Right lobe of liver (tissue), 6 donors: Measurements from ENCODE around the gene PROM2. TPM values are rescaled to one million over a fixed set of nuclear protein-coding genes. Genes with fewer than 3 reads are reported as not detected.

ENCODE experiments used
- ATAC-seq, 4 donors: fragments of 200-7000 bp; cut with Tn5 transposase; one replicate each; pipeline ENCODE4 v1.9.1; 2020; ENCODE audit warnings: mild to moderate bottlenecking in 4 of 4, moderate library complexity in 4 of 4
- DNase-seq, 3 donors: peaks; one replicate each; pipeline ENCODE4 v3.0.0-alpha.2; 2020
- H3K27ac ChIP-seq, 3 donors: fragments of 200-600 bp; one replicate each; pipeline ENCODE4 v1.8.0; 2022
- H3K27me3 ChIP-seq, 2 donors: fragments of 200-600 bp; one replicate each; pipeline ENCODE4 v1.8.0; 2022
- H3K36me3 ChIP-seq, 4 donors: fragments of 200-600 bp; sonication (generic) in 1 of 4; one replicate each; pipeline versions ENCODE4 v1.5.1 to v1.8.0; 2017 to 2022; ENCODE audit warnings: control low read depth in 1 of 4
- H3K4me1 ChIP-seq, 4 donors: fragments of 200-600 bp; sonication (generic) in 1 of 4; one replicate each; pipeline versions ENCODE4 v1.5.1 to v1.8.0; 2017 to 2022; ENCODE audit warnings: control low read depth in 1 of 4
- H3K4me3 ChIP-seq, 3 donors: fragments of 200-600 bp; one replicate each; pipeline ENCODE4 v1.8.0; 2022
- H3K9me3 ChIP-seq, 4 donors: fragments of 200-600 bp; sonication (generic) in 1 of 4; one replicate each; pipeline versions ENCODE4 v1.5.1 to v1.8.0; 2017 to 2022; ENCODE audit warnings: control low read depth in 1 of 4
- CTCF ChIP-seq, 4 donors: fragments of 200-600 bp in 3 of 4; fragments of 450-650 bp in 1 of 4; IDR thresholded peaks; one replicate each; pipeline versions ENCODE4 v1.5.1 to v1.8.0; 2016 to 2022; ENCODE audit warnings: antibody characterized with exemption in 4 of 4, mild to moderate bottlenecking in 2 of 4
- POLR2A ChIP-seq: fragments of 450-650 bp; IDR thresholded peaks from one replicate; pipeline ENCODE4 v1.6.1; 2017; ENCODE audit warnings: antibody characterized with exemption, mild to moderate bottlenecking
- WGBS: methylation state at CpG from one replicate; pipeline ENCODE4 v1.1.6; 2018; ENCODE audit warnings: low coverage, low lambda C conversion rate; ENCODE audit not compliant: insufficient coverage; ENCODE audit errors: missing lambda C conversion rate; 5-methylcytosine and 5-hydroxymethylcytosine counted together
- intact Hi-C, 2 donors: fragments of 100-400 bp; cut with DNase I; formaldehyde crosslinking; loops; one replicate each; pipeline versions ENCODE4 v1.11.2 to v1.14.1; 2022
- total RNA-seq, 6 experiments: library from RNA; depleted of rRNA in 2 of 6; stranded (reverse); fragments of >200 nt in 2 of 6; fragmentation: NEBNext Ultra II Directional in 3 of 6; extraction: Animal tissue kit (Norgen Biotek cat#: 25700) in 3 of 6; gene quantifications; one replicate each; pipeline versions ENCODE4 v1.1.0 to v1.2.4, GENCODE V29; 2016 to 2023
- donor health status: DM: no; HTN: yes; CAD: no.
- donor health status: DM: no; HTN: no; CAD: no.
- donor health status: DM: no; HTN: no; CAD: no.
- donor health status: DM: no; HTN: yes; CAD: no.
- donor health status: DM: no; HTN: yes; CAD: no.

Gene PROM2
- total RNA-seq, 6 experiments from 2014 or later: 0.06 to 0.64 (median 0.43) TPM

DNA sequence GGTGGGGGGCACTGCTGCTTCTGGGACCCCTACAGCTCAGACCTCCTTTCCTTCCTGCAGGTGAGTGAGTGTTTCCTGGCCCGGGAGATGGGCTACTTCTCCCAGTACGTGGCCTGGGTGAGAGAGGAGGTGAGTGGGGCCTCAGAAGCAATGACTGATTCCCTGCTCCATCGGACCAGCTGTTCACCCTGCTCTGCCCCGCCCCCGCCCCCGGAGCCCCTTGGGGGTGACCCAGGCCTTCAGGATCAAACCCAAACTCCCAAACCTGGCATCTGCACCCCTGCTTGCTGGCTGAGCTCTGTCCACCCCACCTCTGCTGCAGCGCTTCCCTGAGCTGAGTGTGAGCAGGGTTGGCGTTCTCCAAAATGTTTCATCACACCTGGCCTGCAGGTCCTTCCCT, 13.1 kb downstream of the PROM2 start:
- Histone ChIP-seq H3K4me1 (no peaks in the 10 kb centered on the region), H3K27ac (no peak overlapping the region), H3K4me3 (no peak overlapping the region), H3K27me3 (no peaks in the 10 kb centered on the region), H3K9me3 (no peaks in the 10 kb centered on the region), H3K36me3 (no peaks in the 10 kb centered on the region)
- DNase-seq: no peak
- WGBS: no CpG with 5 or more reads among the region's 8 CpGs
- no peak for ATAC-seq
- TF ChIP-seq CTCF (IDR thresholded peaks at IDR 0.05) (no peak), POLR2A (no peak)
- intact Hi-C loops: no loop called here

DNA sequence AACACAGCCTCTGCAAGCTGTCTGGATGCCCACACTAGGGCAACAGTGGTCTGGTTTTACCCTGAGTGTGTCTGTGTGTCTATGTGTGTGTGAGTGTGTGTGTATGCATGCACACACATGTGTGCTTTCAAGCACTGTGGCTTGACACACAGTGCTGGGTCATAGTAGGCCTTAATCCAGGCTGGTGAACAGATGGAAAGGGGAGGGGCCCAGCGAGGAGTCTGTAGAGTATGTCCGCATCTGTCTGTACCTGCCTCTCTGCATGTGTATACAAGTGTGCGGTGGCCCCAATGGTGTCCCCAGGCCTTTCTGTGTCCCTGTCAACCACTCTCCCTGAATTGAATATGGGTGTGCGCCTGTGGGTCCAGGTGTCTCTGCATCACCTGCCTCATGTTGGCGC, 13.6 kb downstream of the PROM2 start:
- Histone ChIP-seq H3K27me3 (no peaks in the 10 kb centered on the region), H3K9me3 (no peaks in the 10 kb centered on the region), H3K36me3 (no peaks in the 10 kb centered on the region), H3K27ac (no peak overlapping the region), H3K4me3 (no peak overlapping the region), H3K4me1 (no peaks in the 10 kb centered on the region)
- no CpG with 5 or more reads among the region's 5 CpGs for WGBS
- intact Hi-C loops: no loop called here
- DNase-seq: no peak
- no peak for ATAC-seq
- no peak for TF ChIP-seq POLR2A
- no peak for TF ChIP-seq CTCF (IDR thresholded peaks at IDR 0.05)

DNA sequence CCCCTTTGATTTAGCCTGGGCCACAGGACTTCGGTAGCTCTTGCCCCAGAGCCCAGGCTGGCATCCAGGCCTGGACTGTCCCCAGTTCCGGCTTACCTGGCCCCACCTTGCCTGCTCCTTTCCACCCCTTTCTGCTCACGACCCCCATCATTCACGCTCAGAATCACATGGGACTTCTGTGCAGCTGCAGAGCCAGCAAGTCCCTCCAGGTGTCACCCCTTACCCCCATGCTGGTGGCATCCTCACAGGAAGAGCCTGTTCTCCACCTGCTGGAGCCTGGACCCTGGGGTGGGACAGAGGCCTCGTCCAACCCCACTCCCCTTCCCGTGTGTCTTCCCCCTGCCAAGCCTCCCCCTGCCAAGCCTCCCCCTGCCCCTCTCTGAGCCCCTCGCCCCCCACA, 15.0 kb downstream of the PROM2 start:
- Histone ChIP-seq H3K4me1 (no peaks in the 10 kb centered on the region), H3K27me3 (no peaks in the 10 kb centered on the region), H3K9me3 (no peaks in the 10 kb centered on the region), H3K27ac (no peak overlapping the region), H3K4me3 (no peak overlapping the region), H3K36me3 (no peaks in the 10 kb centered on the region)
- intact Hi-C loops: no loop called here
- 43% methylated on average over 5 of the region's 7 CpGs for WGBS
- peak in 3 of 4 donors; percentile 33 to 49 (median 38) for ATAC-seq
- peak in 2 of 4 donors; percentile 16 to 31 for TF ChIP-seq CTCF (IDR thresholded peaks at IDR 0.05)
- TF ChIP-seq POLR2A: no peak
- DNase-seq: no peak

GRCh38 chr2:95291222-95291621, 17.0 kb downstream of the PROM2 start:
- H3K27me3 ChIP-seq: no peaks in the 10 kb centered on the region
- DNase-seq (no peak), ATAC-seq (no peak)
- no peak overlapping the region for H3K27ac ChIP-seq
- intact Hi-C loops: no loop called here
- no peak overlapping the region for H3K4me3 ChIP-seq
- H3K36me3 ChIP-seq: no peaks in the 10 kb centered on the region
- no peaks in the 10 kb centered on the region for H3K4me1 ChIP-seq
- TF ChIP-seq CTCF (IDR thresholded peaks at IDR 0.05) (no peak), POLR2A (no peak)
- no peaks in the 10 kb centered on the region for H3K9me3 ChIP-seq

GRCh38 chr2:95292623-95293260, 18.5 kb downstream of the PROM2 start:
- ATAC-seq: no peak
- intact Hi-C loops: no loop called here
- Histone ChIP-seq H3K27ac (no peak overlapping the region), H3K36me3 (no peaks in the 10 kb centered on the region), H3K9me3 (no peaks in the 10 kb centered on the region), H3K27me3 (no peaks in the 10 kb centered on the region), H3K4me1 (no peaks in the 10 kb centered on the region), H3K4me3 (no peak overlapping the region)
- 100% methylated on average over 1 of the region's 9 CpGs for WGBS
- no peak for DNase-seq
- TF ChIP-seq CTCF (IDR thresholded peaks at IDR 0.05) (no peak), POLR2A (no peak)
